Measurements from ENCODE around the gene TMEM9.

Gene TMEM9

DNA sequence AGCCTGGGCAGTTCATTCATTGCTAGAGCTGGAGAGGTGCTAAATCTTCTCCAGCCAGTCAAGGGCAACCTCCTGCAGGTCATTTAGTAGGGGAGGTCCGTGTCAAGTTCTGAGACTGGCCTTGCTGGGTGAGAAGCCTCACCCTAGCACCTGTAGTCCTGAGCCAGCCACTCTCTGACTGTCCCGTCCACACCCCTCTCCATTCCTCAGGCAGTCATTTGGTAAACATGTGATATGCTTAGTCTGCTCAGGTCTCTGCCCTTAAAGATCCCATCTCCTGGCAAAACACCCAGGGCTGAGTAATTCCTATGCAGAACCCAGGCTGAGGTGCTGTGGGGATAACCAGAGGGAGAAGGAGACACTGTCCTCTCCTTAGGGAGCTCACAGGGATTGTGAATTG, 22.7 kb upstream of the TMEM9 start:
- no peak for TF ChIP-seq POLR2AphosphoS5 (IDR thresholded peaks at IDR 0.05; ENCODE audit: low read depth, low read length)
- TF ChIP-seq TAF1 (IDR thresholded peaks at IDR 0.05; ENCODE audit: low read depth, low read length): no peak
- no peak for TF ChIP-seq POLR2A (IDR thresholded peaks at IDR 0.05; ENCODE audit: low read depth, low read length)
- no peak for TF ChIP-seq POU2F2 (IDR thresholded peaks at IDR 0.05; ENCODE audit: low read depth, low read length)
- no peak for TF ChIP-seq PAX5 (IDR thresholded peaks at IDR 0.05; ENCODE audit: insufficient read depth, low read length, severe bottlenecking)
- no peak for TF ChIP-seq SPI1 (IDR thresholded peaks at IDR 0.05; ENCODE audit: low read depth, low read length)
- DNase-seq (ENCODE audit: insufficient read length, low spot score) (no peak), FAIRE-seq (no peak)

DNA sequence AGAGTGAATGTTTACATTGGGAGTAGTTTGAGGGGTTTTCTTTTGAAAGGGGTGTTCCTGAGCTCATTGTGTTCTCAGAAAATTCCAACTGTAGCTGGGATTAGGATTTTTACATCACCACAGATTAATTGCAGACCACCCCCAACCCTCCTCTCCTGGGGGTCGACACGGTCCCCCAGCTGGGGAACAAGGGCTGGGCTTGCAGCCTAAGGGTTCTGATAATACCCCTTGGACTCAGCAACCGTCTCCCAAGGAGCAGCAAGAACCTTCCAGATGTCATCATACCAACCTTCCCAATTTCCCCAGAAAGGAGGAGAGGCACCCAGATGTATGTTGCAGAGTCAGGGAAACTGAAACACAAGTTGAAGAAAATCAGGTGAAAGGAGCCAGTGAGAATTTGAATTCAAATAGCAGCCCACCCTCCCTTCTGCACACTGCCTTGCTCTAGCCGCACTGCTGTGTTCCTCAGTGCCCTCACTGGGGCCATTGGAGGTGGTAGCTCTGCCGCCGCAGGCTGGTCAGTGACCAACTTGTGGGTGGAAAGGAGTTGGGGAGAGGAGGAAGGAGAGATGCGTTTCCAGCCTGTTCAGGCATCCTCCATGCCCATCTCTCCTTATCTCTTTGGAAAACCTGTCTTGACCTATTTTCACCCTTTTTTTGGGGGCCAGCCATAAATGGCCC, 21.7 kb upstream of the TMEM9 start:
- no peak for TF ChIP-seq PAX5 (IDR thresholded peaks at IDR 0.05; ENCODE audit: insufficient read depth, low read length, severe bottlenecking)
- TF ChIP-seq POLR2A (IDR thresholded peaks at IDR 0.05; ENCODE audit: low read depth, low read length): no peak
- no peak for TF ChIP-seq TAF1 (IDR thresholded peaks at IDR 0.05; ENCODE audit: low read depth, low read length)
- TF ChIP-seq POU2F2 (IDR thresholded peaks at IDR 0.05; ENCODE audit: low read depth, low read length): no peak
- no peak for TF ChIP-seq SPI1 (IDR thresholded peaks at IDR 0.05; ENCODE audit: low read depth, low read length)
- no peak for TF ChIP-seq POLR2AphosphoS5 (IDR thresholded peaks at IDR 0.05; ENCODE audit: low read depth, low read length)
- FAIRE-seq: no peak
- no peak for DNase-seq (ENCODE audit: insufficient read length, low spot score)

DNA sequence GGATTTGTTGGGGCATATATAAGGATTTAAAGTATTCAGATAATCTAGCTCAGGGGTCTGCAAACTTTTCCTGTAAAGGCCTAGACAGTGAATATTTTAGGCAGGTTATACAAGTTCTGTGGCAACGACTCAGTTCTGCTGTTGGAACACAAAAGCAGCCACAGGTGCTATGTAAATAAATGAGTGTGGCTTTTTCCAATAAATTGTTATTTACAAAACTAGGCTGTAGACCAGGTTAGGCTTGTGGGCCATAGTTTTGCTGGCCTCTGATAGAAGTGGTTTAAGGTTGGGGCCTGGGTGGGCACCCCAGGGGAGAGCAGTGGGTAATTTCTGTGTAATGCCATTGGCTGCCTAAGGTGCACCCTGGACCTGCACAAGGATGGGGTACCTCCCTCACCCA, 19.5 kb upstream of the TMEM9 start:
- TF ChIP-seq TAF1 (IDR thresholded peaks at IDR 0.05; ENCODE audit: low read depth, low read length) (no peak), SPI1 (IDR thresholded peaks at IDR 0.05; ENCODE audit: low read depth, low read length) (no peak), POLR2AphosphoS5 (IDR thresholded peaks at IDR 0.05; ENCODE audit: low read depth, low read length) (no peak), POLR2A (IDR thresholded peaks at IDR 0.05; ENCODE audit: low read depth, low read length) (no peak), POU2F2 (IDR thresholded peaks at IDR 0.05; ENCODE audit: low read depth, low read length) (no peak), PAX5 (IDR thresholded peaks at IDR 0.05; ENCODE audit: insufficient read depth, low read length, severe bottlenecking) (no peak)
- FAIRE-seq (no peak), DNase-seq (ENCODE audit: insufficient read length, low spot score) (no peak)

DNA sequence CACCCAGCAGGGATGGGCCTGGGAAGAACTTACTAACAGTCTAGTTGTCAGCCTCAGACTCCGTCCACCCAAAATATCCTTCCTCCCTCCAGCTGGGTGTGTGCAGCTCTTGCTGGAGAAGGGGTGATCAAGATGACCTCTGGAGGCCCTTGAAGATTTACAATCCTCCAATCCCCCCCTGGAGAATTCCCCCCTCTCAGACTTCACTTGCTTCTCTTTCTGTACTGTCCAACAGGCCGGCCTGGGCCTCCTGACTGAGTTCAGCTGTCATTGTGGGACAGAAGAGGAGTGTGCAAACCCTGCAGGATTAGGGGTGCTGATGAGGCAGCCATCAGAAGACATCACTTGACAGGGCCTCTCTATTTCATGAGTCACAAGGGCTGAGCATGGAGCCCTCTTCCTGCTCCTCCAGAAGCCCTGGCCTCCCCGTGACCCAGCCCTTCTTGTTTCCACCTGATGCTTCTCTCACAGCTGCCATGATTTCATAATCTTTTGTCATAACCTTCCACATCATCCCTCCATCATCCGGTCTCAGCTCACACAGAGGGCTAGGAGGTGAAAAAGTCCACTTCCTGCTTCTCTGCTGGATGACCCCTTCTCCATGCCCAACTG, 18.8 kb upstream of the TMEM9 start:
- no peak for TF ChIP-seq POU2F2 (IDR thresholded peaks at IDR 0.05; ENCODE audit: low read depth, low read length)
- TF ChIP-seq SPI1 (IDR thresholded peaks at IDR 0.05; ENCODE audit: low read depth, low read length): no peak
- TF ChIP-seq POLR2AphosphoS5 (IDR thresholded peaks at IDR 0.05; ENCODE audit: low read depth, low read length): no peak
- TF ChIP-seq POLR2A (IDR thresholded peaks at IDR 0.05; ENCODE audit: low read depth, low read length): no peak
- TF ChIP-seq TAF1 (IDR thresholded peaks at IDR 0.05; ENCODE audit: low read depth, low read length): no peak
- no peak for TF ChIP-seq PAX5 (IDR thresholded peaks at IDR 0.05; ENCODE audit: insufficient read depth, low read length, severe bottlenecking)
- FAIRE-seq (no peak), DNase-seq (ENCODE audit: insufficient read length, low spot score) (no peak)

DNA sequence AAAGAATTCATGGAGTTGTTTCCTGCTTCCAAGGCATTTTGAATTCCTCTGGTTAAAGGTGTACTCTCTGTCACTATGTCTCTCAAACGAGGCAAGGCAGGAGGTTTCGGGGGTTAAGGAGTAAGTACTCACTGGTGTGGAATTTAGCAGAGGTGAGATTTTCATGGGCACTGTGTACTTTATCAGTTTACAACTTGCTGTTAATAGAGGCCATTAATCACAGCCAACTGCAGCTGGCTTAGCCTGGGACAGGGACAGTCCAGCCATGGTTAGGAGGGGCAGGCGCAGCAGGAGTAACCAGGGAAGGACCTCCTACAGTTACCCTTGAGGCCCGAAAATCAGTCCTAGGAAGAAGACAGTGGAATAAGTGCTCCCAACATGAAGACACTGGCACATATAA, 18.1 kb upstream of the TMEM9 start:
- TF ChIP-seq TAF1 (IDR thresholded peaks at IDR 0.05; ENCODE audit: low read depth, low read length): no peak
- TF ChIP-seq POLR2A (IDR thresholded peaks at IDR 0.05; ENCODE audit: low read depth, low read length): no peak
- no peak for TF ChIP-seq POU2F2 (IDR thresholded peaks at IDR 0.05; ENCODE audit: low read depth, low read length)
- no peak for TF ChIP-seq SPI1 (IDR thresholded peaks at IDR 0.05; ENCODE audit: low read depth, low read length)
- no peak for TF ChIP-seq PAX5 (IDR thresholded peaks at IDR 0.05; ENCODE audit: insufficient read depth, low read length, severe bottlenecking)
- TF ChIP-seq POLR2AphosphoS5 (IDR thresholded peaks at IDR 0.05; ENCODE audit: low read depth, low read length): no peak
- FAIRE-seq (no peak), DNase-seq (ENCODE audit: insufficient read length, low spot score) (no peak)

DNA sequence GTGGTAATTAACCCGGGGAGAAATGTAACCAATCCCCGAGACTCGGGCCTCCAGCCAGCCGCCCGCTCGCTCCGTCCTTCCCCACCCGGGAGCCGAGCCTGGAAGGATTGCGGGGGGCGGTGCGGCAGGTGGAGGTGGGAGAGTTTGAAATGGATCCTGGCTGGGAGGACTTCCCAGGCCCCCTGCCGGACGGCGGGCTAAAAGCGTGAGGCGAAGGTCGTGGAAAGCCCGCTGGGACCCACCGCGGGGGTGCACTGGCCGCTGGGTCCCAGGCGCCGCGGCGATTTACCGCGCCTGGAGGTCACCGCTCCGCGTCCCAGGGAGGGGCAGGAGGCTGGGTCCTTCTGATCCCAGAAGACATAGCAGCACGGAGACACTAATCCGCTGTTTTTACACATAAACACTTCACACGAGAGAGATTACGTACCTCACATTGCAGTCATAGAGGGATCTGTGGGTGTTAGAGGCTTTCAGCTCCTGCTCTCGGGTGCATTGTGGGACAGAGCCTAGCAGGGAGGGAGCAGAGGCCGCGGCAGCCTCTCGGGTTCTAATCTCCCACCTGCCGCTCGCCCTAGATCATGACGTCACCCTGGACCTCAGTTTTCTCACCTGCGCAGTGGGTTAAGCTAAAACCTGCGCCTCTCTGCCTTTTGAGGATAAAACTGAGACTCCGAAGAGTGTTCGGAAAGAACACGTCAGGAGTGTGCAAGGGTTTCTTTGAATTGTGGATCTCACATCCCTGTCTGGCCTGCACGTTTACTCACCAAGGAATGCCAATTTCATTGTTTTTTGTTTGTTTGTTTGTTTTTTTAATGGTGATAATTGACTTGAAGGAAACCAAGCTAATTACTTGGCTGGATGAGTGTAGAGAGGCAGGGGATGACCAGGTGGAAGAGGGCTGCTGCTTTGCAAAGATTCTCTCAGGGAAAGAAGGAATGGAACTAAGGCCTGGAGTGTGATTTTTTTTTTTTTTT, 17.1 kb upstream of the TMEM9 start:
- FAIRE-seq (peak; percentile 35), DNase-seq (ENCODE audit: insufficient read length, low spot score) (peak; percentile 57)
- no peak for TF ChIP-seq POU2F2 (IDR thresholded peaks at IDR 0.05; ENCODE audit: low read depth, low read length)
- no peak for TF ChIP-seq POLR2A (IDR thresholded peaks at IDR 0.05; ENCODE audit: low read depth, low read length)
- TF ChIP-seq SPI1 (IDR thresholded peaks at IDR 0.05; ENCODE audit: low read depth, low read length): no peak
- no peak for TF ChIP-seq TAF1 (IDR thresholded peaks at IDR 0.05; ENCODE audit: low read depth, low read length)
- no peak for TF ChIP-seq PAX5 (IDR thresholded peaks at IDR 0.05; ENCODE audit: insufficient read depth, low read length, severe bottlenecking)
- TF ChIP-seq POLR2AphosphoS5 (IDR thresholded peaks at IDR 0.05; ENCODE audit: low read depth, low read length): no peak

DNA sequence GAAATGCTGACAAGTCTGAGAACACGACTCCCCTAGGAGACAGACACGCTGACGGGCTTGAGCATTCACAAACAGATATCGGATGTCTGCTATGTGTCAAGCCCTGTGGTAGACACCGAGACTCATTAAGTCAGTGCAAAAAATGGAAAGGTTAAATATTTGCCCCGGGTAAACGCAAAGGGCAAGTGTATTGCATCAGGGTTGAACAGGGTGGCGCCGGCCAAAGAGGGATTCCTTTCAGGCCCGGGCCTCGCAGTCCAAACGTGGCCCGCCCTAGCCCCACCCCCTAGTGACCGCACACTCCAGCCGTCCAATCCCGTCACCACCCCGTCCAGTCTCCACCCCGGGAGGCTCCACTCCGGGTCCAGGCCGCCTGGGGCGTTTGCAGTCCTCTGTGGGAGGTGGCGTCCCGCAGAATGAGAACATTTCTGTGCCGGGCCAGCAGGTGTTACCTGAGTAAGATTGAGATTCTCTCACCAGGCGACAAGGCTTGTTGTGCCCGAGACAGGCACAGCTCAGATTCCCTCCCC, 16.3 kb upstream of the TMEM9 start:
- DNase-seq (ENCODE audit: insufficient read length, low spot score): peak; percentile 84
- TF ChIP-seq POU2F2 (IDR thresholded peaks at IDR 0.05; ENCODE audit: low read depth, low read length) (no peak), POLR2A (IDR thresholded peaks at IDR 0.05; ENCODE audit: low read depth, low read length) (no peak), SPI1 (IDR thresholded peaks at IDR 0.05; ENCODE audit: low read depth, low read length) (no peak), TAF1 (IDR thresholded peaks at IDR 0.05; ENCODE audit: low read depth, low read length) (no peak), PAX5 (IDR thresholded peaks at IDR 0.05; ENCODE audit: insufficient read depth, low read length, severe bottlenecking) (no peak), POLR2AphosphoS5 (IDR thresholded peaks at IDR 0.05; ENCODE audit: low read depth, low read length) (no peak)

DNA sequence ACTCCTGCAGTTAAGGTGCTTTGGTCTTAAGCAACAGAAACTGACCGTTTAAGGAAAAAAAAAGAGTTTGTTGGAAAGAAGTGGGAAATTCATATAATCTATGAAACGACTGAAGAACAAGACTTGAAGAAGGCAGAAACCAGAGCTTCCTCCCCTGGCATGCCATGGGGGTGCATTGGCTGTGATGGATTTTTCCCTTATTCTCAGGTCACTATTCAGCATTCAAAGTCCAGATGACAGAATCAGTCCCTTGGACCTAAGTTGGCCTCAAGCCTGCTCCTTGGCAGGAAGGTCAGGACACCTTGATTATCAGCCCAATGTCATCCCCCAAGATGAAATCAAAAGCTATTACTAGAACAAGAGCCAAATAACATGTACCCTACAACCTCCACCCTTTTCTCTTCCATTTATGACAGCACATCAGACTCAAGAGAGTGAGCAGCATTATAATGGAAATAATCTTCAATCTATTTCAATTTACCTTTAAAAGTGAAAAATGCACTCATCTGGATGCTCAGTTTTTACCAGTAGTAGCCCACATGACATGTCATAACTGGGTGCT, 15.8 kb upstream of the TMEM9 start:
- no peak for FAIRE-seq
- no peak for TF ChIP-seq POLR2A (IDR thresholded peaks at IDR 0.05; ENCODE audit: low read depth, low read length)
- no peak for TF ChIP-seq SPI1 (IDR thresholded peaks at IDR 0.05; ENCODE audit: low read depth, low read length)
- TF ChIP-seq TAF1 (IDR thresholded peaks at IDR 0.05; ENCODE audit: low read depth, low read length): no peak
- no peak for TF ChIP-seq POLR2AphosphoS5 (IDR thresholded peaks at IDR 0.05; ENCODE audit: low read depth, low read length)
- no peak for TF ChIP-seq PAX5 (IDR thresholded peaks at IDR 0.05; ENCODE audit: insufficient read depth, low read length, severe bottlenecking)
- no peak for TF ChIP-seq POU2F2 (IDR thresholded peaks at IDR 0.05; ENCODE audit: low read depth, low read length)
- no peak for DNase-seq (ENCODE audit: insufficient read length, low spot score)

More for the DNA sequence above, 16.3 kb upstream of the TMEM9 start:
- FAIRE-seq: peak; percentile 70
